GM21381 (cell line): Measurements from ENCODE around the gene GLIPR1L2.
A peak's percentile ranks its signal among the peaks of the same experiment; 100 is the strongest.
"Not testable (repeated sequence)": the region's sequence is repeated elsewhere in the genome, so short reads cannot be mapped to it uniquely, and the experiment has no call there.

Experiments
- ATAC-seq: cut with Tn5 transposase; IDR thresholded peaks from one replicate; pipeline ENCODE4 v1.9.1; 2021; ENCODE audit warnings: mild to moderate bottlenecking, moderate library complexity; ENCODE audit not compliant: unreplicated experiment

The GLIPR1L2 gene

GRCh38 chr12:75432924-75433323, 42.0 kb downstream of the GLIPR1L2 start:
- no peak for ATAC-seq

DNA sequence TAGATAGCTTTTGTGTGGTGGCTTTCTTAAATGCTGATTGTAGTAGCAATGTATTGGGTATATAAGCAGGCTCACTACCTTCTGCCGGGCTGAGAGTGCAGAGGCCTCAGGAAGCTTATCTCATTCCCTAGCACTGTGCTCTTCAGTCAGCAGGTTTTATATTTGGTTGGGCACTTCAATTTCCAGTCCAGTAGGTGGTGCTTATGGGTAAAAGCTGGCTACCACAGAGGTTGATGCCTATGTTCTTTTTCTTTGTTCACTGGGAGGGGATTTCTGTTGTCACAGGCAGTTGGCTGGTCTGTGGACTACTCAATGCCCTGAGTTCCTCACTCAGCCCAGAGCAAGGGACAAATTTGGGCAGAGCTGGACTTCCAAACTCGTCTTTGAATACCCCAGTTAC, 46.7 kb downstream of the GLIPR1L2 start:
- ATAC-seq, result peak; percentile 64

DNA sequence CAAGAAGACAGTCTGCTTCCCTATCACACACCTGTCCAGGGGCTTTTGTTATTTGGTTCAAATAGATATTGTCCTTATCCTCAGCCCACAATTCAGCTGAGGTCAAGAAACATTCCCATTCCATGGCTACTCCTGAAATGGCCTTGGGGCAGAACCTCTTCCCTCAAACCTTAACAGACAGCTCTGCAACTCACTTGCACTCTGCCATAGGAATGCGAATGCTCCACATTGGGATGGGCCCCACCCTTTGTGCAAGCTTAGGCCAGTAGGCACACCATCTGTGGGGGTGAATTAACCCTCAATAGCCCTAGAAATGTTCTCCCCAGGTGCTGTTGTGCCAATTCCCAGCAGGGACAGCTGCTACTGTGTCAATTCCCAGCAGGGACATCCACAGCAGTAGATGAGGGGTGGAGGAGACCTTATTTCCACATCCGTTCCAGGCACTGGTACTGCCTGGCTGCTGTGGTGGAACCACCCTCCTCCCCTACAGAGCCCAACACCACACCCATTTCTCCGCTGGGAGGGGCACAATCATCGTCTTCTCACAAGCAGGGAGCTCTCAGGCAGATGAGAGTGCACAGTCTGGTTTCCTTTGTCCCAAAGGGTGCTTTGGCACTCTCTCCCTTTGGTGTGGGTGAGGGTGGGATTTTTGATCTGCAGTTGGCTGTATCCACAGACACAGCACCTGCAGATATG, 47.3 kb downstream of the GLIPR1L2 start:
- no peak for ATAC-seq

DNA sequence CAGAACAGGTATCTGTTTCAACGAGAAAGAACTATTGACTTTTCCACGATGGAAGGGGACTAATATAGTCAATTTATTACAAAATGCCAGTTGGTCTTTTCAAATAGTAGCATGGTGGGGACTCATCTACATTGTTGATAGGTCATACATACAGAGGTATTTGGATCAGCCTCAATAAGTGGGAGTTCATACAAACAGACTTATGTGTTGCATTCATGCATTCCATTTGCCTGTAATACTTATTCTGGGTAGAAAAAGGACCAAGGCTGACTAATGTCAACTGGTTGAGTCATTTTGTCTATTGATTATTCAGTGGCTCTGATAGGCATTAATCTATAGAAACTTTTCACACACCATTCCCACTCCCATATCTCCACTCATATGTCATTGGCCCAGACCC, 48.2 kb downstream of the GLIPR1L2 start:
- ATAC-seq, result no peak

- ATAC-seq, result no peak
These were observed 49.0 kb downstream of the GLIPR1L2 start for GRCh38 chr12:75439930-75440329.

- not testable (repeated sequence) for ATAC-seq
These were observed 51.0 kb downstream of the GLIPR1L2 start for GRCh38 chr12:75441687-75442449.

DNA sequence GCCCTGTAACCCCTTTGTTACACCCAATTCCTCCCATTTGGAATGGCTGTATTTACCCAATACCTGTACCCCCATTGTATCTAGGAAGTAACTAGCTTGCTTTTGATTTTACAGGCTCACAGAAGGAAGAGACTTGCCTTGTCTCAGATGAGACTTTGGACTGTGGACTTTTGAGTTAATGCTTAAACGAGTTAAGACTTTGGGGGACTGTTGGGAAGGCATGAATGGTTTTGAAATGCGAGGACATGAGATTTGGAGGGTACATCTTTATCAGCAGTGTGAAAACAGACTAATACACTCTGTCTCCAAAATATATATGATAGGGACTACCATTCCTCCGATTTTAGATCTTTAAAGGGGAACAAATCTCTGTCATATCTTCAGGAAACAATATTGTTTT, 51.6 kb downstream of the GLIPR1L2 start:
- ATAC-seq, result not testable (repeated sequence)

- ATAC-seq, result no peak
These were observed 52.8 kb downstream of the GLIPR1L2 start for GRCh38 chr12:75443709-75444108.

DNA sequence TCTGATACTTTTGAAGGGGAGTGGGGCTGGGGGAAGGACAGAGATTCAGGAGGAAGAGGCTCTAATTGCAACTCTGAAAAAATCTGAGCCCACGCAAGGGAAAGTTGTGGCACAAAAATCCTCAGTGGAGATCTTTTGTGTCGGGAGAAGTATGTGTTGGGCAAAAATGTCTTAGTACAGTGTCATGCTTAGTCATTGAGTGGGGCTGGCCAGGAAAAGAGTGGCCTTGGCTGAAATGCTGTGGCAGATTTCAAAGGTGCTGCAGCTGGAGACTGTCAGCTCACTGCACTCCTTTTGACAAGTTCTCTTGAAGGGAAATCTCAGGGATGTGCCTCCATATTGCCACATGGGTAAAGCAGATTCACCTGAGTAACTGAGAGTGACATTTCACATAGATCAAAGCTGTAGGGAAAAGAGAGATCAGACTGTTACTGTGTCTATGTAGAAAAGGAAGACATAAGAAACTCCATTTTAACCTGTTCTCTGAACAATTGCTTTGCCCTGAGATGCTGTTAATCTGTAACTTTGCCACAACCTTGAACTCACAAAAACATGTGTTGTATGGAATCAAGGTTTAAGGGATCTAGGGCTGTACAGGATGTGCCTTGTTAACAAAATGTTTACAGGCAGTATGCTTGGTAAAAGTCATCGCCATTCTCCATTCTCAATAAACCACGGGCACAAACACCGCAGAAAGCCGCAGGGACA, 53.7 kb downstream of the GLIPR1L2 start:
- ATAC-seq, result no peak

DNA sequence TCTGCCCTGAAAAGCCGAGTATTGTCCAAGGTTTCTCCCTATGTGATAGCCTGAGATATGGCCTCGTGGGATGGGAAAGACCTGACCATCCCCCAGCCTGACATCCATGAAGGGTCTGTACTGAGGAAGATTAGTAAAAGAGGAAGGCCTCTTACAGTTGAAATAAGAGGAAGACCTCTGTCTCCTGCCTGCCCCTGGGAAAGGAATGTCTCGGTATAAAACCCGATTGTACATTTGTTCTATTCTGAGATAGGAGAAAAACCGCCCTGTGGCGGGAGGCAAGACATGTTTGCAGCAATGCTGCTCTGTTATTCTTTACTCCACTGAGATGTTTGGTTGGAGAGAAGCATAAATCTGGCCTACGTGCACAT, 54.2 kb downstream of the GLIPR1L2 start:
- not testable (repeated sequence) for ATAC-seq

GRCh38 chr12:75446857-75447256, 56.0 kb downstream of the GLIPR1L2 start:
- no peak for ATAC-seq

DNA sequence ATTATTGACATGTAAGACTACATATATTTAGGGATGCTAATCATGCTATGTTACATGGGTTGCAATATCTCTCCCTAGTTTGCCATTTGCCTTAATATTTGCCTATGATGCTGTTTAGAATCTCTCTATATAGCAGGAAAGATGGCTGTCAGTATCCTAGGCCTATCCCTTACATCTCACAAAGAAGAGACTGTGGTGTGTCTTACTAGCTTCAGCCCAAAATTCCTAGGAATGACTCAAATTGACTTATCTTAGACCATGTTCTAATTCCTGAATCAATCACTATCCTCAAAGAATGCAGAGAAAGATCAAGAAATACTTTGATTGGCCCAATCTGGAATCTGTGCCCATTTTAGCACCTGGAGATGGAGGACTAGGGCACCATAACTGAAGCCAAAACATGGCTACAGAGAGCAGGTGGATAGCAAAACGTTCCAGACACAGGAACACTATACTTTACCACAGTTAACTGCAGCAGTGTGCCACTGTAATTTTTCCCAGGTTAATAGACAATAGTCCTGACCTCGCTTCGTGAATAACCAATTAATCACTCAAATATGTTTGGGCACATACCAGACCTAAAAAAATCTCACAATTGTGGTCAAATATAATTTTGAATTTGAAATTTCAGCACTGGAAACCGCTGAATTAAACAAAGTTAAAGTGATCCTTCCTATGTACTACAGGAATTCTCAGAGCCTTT, 57.0 kb downstream of the GLIPR1L2 start:
- ATAC-seq, result no peak

DNA sequence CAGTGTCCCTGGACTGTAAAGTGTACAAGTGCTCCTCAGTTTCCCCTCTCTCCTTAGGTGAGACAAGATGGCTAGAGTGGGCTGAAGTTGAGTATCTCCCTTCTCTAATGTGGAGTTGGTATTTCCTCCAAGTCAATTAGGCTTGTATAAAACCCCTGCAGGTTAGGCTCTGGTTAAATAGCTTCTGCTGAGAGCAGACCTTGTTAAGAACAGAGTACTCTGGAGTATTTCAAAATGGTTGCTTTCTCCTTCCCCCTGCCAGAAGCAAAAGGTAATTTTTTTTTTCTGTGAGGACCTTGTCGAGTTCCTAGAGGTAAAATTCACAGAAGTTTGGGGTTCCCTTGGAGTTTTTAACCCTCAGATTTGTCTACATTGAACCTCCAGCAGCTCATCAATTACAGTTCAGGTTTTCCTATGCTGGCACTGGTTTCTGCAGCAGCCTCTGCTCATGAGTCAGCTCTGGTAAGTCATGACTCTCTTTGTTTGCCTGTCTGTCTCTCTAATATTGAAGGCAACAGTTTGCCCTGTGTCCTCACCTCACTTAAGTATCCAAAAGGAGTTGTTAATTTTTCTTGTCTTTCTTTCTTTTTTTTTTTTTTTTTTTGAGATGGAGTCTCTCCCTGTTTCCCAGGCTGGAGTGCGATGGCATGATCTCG, 61.9 kb downstream of the GLIPR1L2 start:
- ATAC-seq, result no peak

GRCh38 chr12:75455839-75456238, 65.0 kb downstream of the GLIPR1L2 start:
- ATAC-seq, result no peak

- no peak for ATAC-seq
These were observed 66.3 kb downstream of the GLIPR1L2 start for GRCh38 chr12:75457191-75457590.

DNA sequence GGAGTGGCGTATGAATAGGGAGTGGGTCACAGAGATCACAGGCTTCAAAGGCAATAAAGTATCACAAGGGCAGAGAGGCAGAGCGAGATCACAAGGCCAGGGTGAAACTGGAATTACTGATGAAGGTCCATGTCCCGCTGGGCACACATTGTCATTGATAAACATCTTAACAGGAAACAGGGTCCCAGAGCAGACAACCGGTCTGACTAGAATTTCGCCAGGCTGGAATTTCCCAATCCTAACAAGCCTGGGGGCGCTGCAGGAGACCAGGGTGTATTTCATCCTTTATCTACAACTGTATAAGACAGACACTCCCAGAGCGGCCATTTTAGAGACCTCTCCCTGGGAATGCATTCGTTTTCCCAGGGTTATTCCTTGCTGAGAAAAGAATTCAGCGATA, 67.0 kb downstream of the GLIPR1L2 start:
- not testable (repeated sequence) for ATAC-seq

DNA sequence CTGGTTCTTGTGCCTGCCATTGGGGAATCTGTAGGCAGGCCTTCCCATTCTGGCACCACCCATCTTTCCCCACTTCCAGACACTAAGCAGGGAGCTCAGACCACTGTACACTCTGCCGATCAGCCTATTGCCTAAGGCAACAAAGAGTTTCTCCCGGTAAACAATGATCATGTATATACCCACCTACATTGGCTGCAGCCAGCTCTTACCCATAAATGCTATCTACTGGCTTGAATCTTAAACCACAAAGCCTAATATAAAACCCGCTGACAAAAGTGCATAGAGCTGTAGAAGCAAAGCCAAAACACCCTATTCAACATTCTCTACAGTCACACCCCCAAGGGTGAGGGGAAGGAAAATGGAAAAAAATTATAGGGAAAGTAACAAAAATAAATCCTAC, 68.9 kb downstream of the GLIPR1L2 start:
- ATAC-seq, result no peak

GRCh38 chr12:75460204-75460603, 69.3 kb downstream of the GLIPR1L2 start:
- no peak for ATAC-seq

- ATAC-seq, result no peak
These were observed 81.3 kb downstream of the GLIPR1L2 start for GRCh38 chr12:75471902-75472890.

GRCh38 chr12:75474116-75474515, 83.2 kb downstream of the GLIPR1L2 start:
- ATAC-seq, result no peak
